Common myeloid progenitor, CD34-positive (primary cell): ENCODE results near the gene ADGRV1.

Experiments used
- CTCF ChIA-PET: fragments of 350-600 bp; sonication (Branson Sonifier 250); formaldehyde crosslinking; loops from one replicate; lab custom pipeline; 2021; ENCODE audit warnings: antibody characterized with exemption; lab: Charles Lee
- POLR2A ChIA-PET: fragments of 350-600 bp; sonication (Branson Sonifier 250); formaldehyde crosslinking; loops from one replicate; lab custom pipeline; 2021; ENCODE audit warnings: antibody characterized with exemption; lab: Charles Lee
- DNase-seq, 3 donors: peaks; one replicate each; pipeline versions ENCODE4 v3.0.0 to v3.0.0-alpha.2; 2013
- H3K27ac ChIP-seq, 2 experiments: 1 replicate in 1 of 2; 2 replicates in 1 of 2; pipeline ENCODE4 v1.7.0; 2013; ENCODE audit warnings: inconsistent platforms in 2 of 2, low read length in 2 of 2, mild to moderate bottlenecking in 2 of 2, low read depth in 1 of 2, moderate library complexity in 1 of 2; ENCODE audit not compliant: severe bottlenecking in 2 of 2, insufficient read depth in 1 of 2, poor library complexity in 1 of 2
- H3K27me3 ChIP-seq, 5 experiments: replicated peaks in 2 of 5; 1 replicate in 3 of 5; 2 replicates in 2 of 5; pipeline versions ENCODE4 v1.6.1 to v1.7.0; 2013; ENCODE audit warnings: low read length in 4 of 5, mild to moderate bottlenecking in 2 of 5, moderate library complexity in 2 of 5, inconsistent platforms in 1 of 5; ENCODE audit not compliant: insufficient read depth in 5 of 5, control insufficient read depth in 4 of 5
- H3K36me3 ChIP-seq, 4 experiments: 1 replicate in 2 of 4; 2 replicates in 2 of 4; pipeline versions ENCODE4 v1.6.1 to v1.7.0; 2013; ENCODE audit warnings: low read length in 3 of 4, control low read depth in 1 of 4, mild to moderate bottlenecking in 1 of 4; ENCODE audit not compliant: control insufficient read depth in 4 of 4, insufficient read depth in 4 of 4
- H3K4me1 ChIP-seq, 4 experiments: 1 replicate in 3 of 4; 2 replicates in 1 of 4; pipeline versions ENCODE4 v1.6.1 to v1.7.1; 2013; ENCODE audit warnings: low read length in 3 of 4, mild to moderate bottlenecking in 3 of 4, control low read depth in 1 of 4, inconsistent platforms in 1 of 4, moderate library complexity in 1 of 4; ENCODE audit not compliant: control insufficient read depth in 4 of 4, insufficient read depth in 4 of 4; ENCODE audit errors: control extremely low read depth in 1 of 4
- H3K4me3 ChIP-seq, 7 experiments: 1 replicate in 4 of 7; 2 replicates in 3 of 7; pipeline versions ENCODE4 v1.5.1 to v1.7.0; 2013; ENCODE audit warnings: mild to moderate bottlenecking in 7 of 7, low read length in 6 of 7, moderate library complexity in 6 of 7, inconsistent platforms in 2 of 7, low read depth in 2 of 7, control low read depth in 1 of 7; ENCODE audit not compliant: insufficient read depth in 4 of 7, control insufficient read depth in 1 of 7; ENCODE audit errors: extremely low read depth in 1 of 7
- H3K9me3 ChIP-seq, 5 experiments: 1 replicate in 4 of 5; 2 replicates in 1 of 5; pipeline versions ENCODE4 v1.6.1 to v1.7.1; 2013; ENCODE audit warnings: low read length in 4 of 5, mild to moderate bottlenecking in 2 of 5, inconsistent platforms in 1 of 5, low read depth in 1 of 5, moderate library complexity in 1 of 5; ENCODE audit not compliant: control insufficient read depth in 4 of 5, insufficient read depth in 2 of 5; ENCODE audit errors: control extremely low read depth in 1 of 5
- WGBS: methylation state at CpG from one replicate; pipeline ENCODE4 v1.1.5; 2013; ENCODE audit not compliant: insufficient coverage; 5-methylcytosine and 5-hydroxymethylcytosine counted together

The ADGRV1 gene

DNA sequence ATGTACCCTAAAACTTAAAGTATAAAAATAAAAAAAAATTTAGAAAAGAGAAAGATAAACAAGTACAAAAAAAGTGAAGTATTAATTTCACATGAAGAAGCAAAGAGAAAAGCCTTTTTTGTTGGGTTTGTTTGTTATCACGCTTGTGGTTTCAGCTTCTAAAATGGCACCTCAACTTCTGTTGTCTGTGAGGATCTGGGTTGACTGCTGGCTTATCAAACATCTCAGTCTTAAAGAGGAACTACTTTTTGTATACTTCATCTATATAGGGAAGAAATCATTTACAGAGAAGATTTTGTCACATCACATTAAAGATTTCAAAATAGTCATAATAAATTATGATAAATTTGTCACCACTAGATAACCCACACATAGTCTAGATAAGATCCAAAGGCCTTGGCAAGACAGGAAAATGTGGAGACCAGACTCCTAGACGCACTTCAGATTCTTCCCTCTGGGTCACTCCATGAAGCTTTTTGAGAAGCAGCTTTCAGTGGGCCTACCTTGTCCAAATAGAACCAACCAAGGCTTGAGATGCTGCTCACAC is 8.8 kb upstream of the ADGRV1 start:
- Histone ChIP-seq H3K36me3 (no peaks in the 10 kb centered on the region), H3K4me1 (peaks cover 0 to 18% (median 6%) of the 10 kb centered on the region in 4 experiments), H3K9me3 (no peaks in the 10 kb centered on the region), H3K27me3 (peaks cover 0 to 16% (median 0%) of the 10 kb centered on the region in 5 experiments), H3K27ac (no peak overlapping the region), H3K4me3 (no peak overlapping the region)
- POLR2A ChIA-PET = interaction anchor here (0.6 kb wide), 1 partner anchor 55 kb away, joined by 4 read pairs; no protein-coding TSS in a partner anchor
- peak; percentile 27 to 72 (median 59) for DNase-seq
- 0% methylated on average over 1 of the region's 2 CpGs for WGBS
- CTCF ChIA-PET = interaction anchor here (1.2 kb wide), 1 partner anchor 12 kb away, joined by 3 read pairs; no protein-coding TSS in a partner anchor

DNA sequence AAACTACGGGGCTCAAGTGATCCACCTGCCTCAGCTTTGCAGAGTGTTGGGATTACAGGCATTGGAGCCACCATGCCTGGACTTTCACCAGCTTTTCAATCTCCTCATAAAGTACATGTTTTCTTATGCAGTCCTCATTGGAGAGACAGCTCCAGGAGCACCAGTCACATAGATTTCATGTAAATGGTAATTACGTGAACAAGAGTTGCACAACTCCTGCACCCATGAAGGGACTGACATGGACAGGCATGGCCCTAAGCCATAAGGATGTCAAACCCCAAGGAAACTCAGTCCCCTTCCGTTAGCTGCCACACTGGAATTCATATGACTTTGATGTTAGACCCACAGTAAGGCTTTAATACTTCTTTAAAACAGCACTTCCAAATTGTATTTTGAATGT is 7.6 kb upstream of the ADGRV1 start:
- no peak overlapping the region for H3K27ac ChIP-seq
- CTCF ChIA-PET = interaction anchor here (0.6 to 1.7 kb wide), 4 partner anchors 9 to 63 kb away, joined by 3 to 4 read pairs (median 3); no protein-coding TSS in a partner anchor
- H3K27me3 ChIP-seq = peaks cover 0 to 20% (median 2%) of the 10 kb centered on the region in 5 experiments
- POLR2A ChIA-PET = no interaction called here
- no peaks in the 10 kb centered on the region for H3K36me3 ChIP-seq
- DNase-seq = peak in 2 of 3 donors; percentile 21 to 45
- H3K4me1 ChIP-seq = peaks cover 0 to 18% (median 6%) of the 10 kb centered on the region in 4 experiments
- no peaks in the 10 kb centered on the region for H3K9me3 ChIP-seq
- 64% methylated on average over 2 of the region's 3 CpGs for WGBS
- H3K4me3 ChIP-seq = no peak overlapping the region

DNA sequence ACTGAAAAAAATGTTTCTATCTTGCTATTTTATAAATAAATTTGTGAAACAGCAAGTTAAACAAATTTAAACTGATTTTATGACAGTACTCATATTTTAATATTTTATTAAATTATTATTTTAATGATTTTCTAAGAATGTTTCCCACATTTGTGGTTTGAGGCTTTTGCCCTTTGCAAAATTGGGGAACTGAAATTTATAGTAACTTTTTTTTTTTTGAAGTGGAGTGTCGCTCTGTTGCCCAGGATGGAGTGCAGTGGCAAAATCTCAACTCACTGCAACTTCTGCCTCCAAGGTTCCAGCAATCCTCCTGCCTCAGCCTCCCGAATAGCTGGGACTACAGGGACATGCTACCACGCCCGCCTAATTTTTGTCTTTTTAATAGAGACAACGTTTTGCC is 7.2 kb upstream of the ADGRV1 start:
- Histone ChIP-seq H3K4me1 (peaks cover 0 to 18% (median 6%) of the 10 kb centered on the region in 4 experiments), H3K36me3 (no peaks in the 10 kb centered on the region), H3K27me3 (peaks cover 0 to 24% (median 4%) of the 10 kb centered on the region in 5 experiments), H3K4me3 (no peak overlapping the region), H3K27ac (no peak overlapping the region), H3K9me3 (no peaks in the 10 kb centered on the region)
- DNase-seq = peak in 2 of 3 donors; percentile 36 to 45
- 79% methylated on average over 4 of the region's 5 CpGs for WGBS
- ChIA-PET POLR2A (no interaction called here), CTCF (interaction anchor here (1.1 to 1.7 kb wide), 3 partner anchors 9 to 23 kb away, joined by 3 to 4 read pairs (median 3); no protein-coding TSS in a partner anchor)

DNA sequence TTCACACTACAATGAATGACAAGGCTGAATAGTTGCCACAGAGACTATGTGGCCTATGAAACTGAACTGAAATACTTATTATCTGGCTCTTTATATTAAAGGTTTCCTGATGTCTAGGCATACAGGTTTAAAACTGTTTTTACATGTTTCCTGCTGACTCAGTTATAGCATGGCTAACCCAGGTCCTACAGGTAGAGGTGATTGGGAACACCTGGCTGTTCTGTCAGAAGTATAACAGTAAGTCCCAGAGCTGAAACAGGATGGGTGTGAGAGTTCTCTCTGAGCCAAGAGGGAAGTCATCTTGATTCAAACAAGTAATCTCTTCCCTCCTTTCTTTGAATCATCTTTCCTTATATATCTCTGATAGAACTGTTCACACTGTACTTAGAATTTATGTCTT is 4.9 kb upstream of the ADGRV1 start:
- H3K4me1 ChIP-seq = peaks cover 0 to 30% (median 14%) of the 10 kb centered on the region in 4 experiments
- no peak for DNase-seq
- CTCF ChIA-PET = interaction anchor here (2.6 kb wide), 1 partner anchor 10 kb away, joined by 8 read pairs; no protein-coding TSS in a partner anchor
- H3K27me3 ChIP-seq = peaks cover 11 to 47% (median 19%) of the 10 kb centered on the region in 5 experiments
- no peak overlapping the region for H3K27ac ChIP-seq
- POLR2A ChIA-PET = no interaction called here
- no peak overlapping the region for H3K4me3 ChIP-seq
- H3K36me3 ChIP-seq = no peaks in the 10 kb centered on the region
- no peaks in the 10 kb centered on the region for H3K9me3 ChIP-seq

DNA sequence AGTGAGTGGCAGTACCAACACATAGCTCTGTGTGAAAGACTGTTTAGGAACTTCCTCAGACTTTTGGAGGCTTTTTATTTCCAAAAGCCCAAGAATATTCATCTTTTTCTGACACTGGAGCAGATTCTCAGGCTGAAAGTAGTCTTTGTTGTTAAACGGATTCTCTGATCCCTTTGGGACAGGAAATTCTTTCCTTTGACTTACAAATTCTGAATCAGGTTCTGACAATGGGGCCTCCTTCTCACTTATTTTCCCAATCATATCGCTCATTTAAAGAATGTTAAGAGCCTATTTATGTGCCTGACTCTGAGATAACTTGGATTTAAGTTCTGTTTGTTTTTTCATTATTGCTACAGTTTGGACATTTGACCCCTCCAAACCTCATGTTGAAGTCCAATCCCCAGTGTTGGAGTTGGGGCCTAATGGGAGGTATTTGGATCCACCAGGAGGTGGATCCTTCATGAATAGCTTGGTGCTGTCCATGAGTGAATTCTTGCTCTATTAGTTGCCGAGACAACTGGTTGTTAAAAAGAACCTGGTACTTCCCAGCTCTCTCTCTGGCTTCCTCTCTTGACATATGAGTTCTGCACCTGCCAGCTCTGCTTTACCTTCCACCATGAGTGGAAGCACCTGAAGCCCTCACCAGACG is 4.1 kb upstream of the ADGRV1 start:
- H3K27ac ChIP-seq = no peak overlapping the region
- H3K9me3 ChIP-seq = no peaks in the 10 kb centered on the region
- no peak for DNase-seq
- peaks cover 0 to 35% (median 19%) of the 10 kb centered on the region in 4 experiments for H3K4me1 ChIP-seq
- WGBS = 95% methylated on average over 2 of the region's 4 CpGs
- H3K36me3 ChIP-seq = no peaks in the 10 kb centered on the region
- no peak overlapping the region for H3K4me3 ChIP-seq
- ChIA-PET CTCF (interaction anchor here (2.4 to 2.6 kb wide), 2 partner anchors 9 to 13 kb away, joined by 6 to 8 read pairs; no protein-coding TSS in a partner anchor), POLR2A (no interaction called here)
- H3K27me3 ChIP-seq = peaks cover 11 to 55% (median 21%) of the 10 kb centered on the region in 5 experiments

DNA sequence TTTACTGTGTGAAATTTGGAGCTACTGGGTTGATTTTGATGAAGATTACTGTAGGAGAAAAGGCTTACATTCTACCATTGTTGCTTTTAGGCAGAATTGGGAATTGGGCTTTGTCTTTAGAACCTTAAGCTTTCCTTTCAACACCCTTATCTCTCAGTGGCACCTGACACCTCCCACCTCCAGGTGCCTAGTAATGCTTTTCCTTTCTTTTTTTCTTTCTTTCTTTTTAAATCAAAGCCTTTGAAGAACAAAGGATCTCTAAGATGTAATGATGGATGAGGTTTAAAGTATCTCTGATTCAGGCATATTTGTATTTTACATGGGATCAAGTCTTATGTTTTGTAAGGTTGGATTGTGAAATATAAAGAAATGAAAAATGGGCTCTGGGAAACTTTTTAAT is 2.9 kb upstream of the ADGRV1 start:
- Histone ChIP-seq H3K4me3 (no peak overlapping the region), H3K4me1 (peaks cover 0 to 28% (median 18%) of the 10 kb centered on the region in 4 experiments), H3K27ac (no peak overlapping the region), H3K9me3 (no peaks in the 10 kb centered on the region), H3K36me3 (no peaks in the 10 kb centered on the region), H3K27me3 (peaks cover 11 to 66% (median 26%) of the 10 kb centered on the region in 5 experiments)
- CTCF ChIA-PET = interaction anchor here (2.4 kb wide), 1 partner anchor 14 kb away, joined by 6 read pairs; no protein-coding TSS in a partner anchor
- POLR2A ChIA-PET = no interaction called here
- DNase-seq = no peak

DNA sequence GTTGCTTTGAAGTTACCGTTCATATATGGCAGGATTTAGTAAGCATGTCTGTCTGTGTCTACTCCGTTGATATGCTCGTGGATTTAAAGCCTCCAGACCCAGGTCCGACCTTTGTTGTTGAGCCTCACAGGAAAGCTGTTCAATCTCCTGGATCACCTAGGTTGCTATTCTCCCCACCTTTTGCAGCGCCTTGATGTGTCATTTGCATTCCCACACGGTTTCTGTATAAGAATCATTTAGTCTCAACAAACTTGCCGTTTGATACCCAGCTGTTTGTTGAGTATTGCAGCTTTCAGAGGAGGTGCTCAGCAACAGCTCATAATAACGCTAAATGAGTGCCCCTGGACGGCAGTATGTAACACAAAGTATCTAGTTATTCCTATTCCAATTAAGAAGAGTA is 1.2 kb upstream of the ADGRV1 start:
- H3K27ac ChIP-seq = no peak overlapping the region
- 33% methylated on average over 6 of the region's 9 CpGs for WGBS
- H3K27me3 ChIP-seq = peaks cover 11 to 78% (median 28%) of the 10 kb centered on the region in 5 experiments
- CTCF ChIA-PET = no interaction called here
- H3K4me1 ChIP-seq = peaks cover 0 to 17% (median 14%) of the 10 kb centered on the region in 4 experiments
- no peaks in the 10 kb centered on the region for H3K9me3 ChIP-seq
- peak in 2 of 3 donors; percentile 31 to 33 for DNase-seq
- H3K36me3 ChIP-seq = no peaks in the 10 kb centered on the region
- POLR2A ChIA-PET = interaction anchor here (0.5 to 0.6 kb wide), 2 partner anchors 11 to 25 kb away, joined by 3 read pairs; no protein-coding TSS in a partner anchor
- H3K4me3 ChIP-seq = no peak overlapping the region
